Progenitor cell of endocrine pancreas (in vitro differentiated cells): ENCODE results near the gene MCTP2. TPM values are rescaled to one million over a fixed set of nuclear protein-coding genes. Genes with fewer than 3 reads are reported as not detected.
A peak's percentile ranks its signal among the peaks of the same experiment; 100 is the strongest.

ENCODE experiments used
- DNase-seq: peaks from one replicate; pipeline ENCODE4 v3.0.0; 2021; ENCODE audit warnings: low spot score; ENCODE audit not compliant: unreplicated experiment
- H3K27ac Mint-ChIP-seq: 2 replicates; pipeline ENCODE4 v1.8.0; 2021; ENCODE audit warnings: mild to moderate bottlenecking, moderate library complexity, mixed read lengths
- H3K27me3 Mint-ChIP-seq: 2 replicates; pipeline ENCODE4 v1.8.0; 2021; ENCODE audit warnings: mixed read lengths
- H3K36me3 Mint-ChIP-seq: 2 replicates; pipeline ENCODE4 v1.8.0; 2022; ENCODE audit warnings: mixed read lengths; ENCODE audit not compliant: insufficient read depth
- H3K4me1 Mint-ChIP-seq: 2 replicates; pipeline ENCODE4 v1.8.0; 2021; ENCODE audit warnings: low read depth, mixed read lengths
- H3K4me3 Mint-ChIP-seq: 2 replicates; pipeline ENCODE4 v1.8.0; 2021; ENCODE audit warnings: low read depth, mild to moderate bottlenecking, moderate library complexity, mixed read lengths
- H3K9me3 Mint-ChIP-seq: 2 replicates; pipeline ENCODE4 v1.8.0; 2021; ENCODE audit warnings: low read depth, mixed read lengths
- long read RNA-seq: library from polyadenylated mRNA; unstranded; transcript quantifications from one replicate; pipeline ENCODE4 v2.0.0, GENCODE V29; 2020
- total RNA-seq: library from RNA; stranded (reverse); gene quantifications from 2 replicates; pipeline ENCODE4 v1.2.1, GENCODE V29; 2021
- TF ChIP-seq, protein P1 (sequence below): fragments of 200-600 bp; sonication (generic); IDR thresholded peaks from one replicate; pipeline ENCODE4 v1.5.0; 2021; ENCODE audit warnings: antibody characterized with exemption, mild to moderate bottlenecking; ENCODE audit not compliant: unreplicated experiment

Gene MCTP2, protein sequence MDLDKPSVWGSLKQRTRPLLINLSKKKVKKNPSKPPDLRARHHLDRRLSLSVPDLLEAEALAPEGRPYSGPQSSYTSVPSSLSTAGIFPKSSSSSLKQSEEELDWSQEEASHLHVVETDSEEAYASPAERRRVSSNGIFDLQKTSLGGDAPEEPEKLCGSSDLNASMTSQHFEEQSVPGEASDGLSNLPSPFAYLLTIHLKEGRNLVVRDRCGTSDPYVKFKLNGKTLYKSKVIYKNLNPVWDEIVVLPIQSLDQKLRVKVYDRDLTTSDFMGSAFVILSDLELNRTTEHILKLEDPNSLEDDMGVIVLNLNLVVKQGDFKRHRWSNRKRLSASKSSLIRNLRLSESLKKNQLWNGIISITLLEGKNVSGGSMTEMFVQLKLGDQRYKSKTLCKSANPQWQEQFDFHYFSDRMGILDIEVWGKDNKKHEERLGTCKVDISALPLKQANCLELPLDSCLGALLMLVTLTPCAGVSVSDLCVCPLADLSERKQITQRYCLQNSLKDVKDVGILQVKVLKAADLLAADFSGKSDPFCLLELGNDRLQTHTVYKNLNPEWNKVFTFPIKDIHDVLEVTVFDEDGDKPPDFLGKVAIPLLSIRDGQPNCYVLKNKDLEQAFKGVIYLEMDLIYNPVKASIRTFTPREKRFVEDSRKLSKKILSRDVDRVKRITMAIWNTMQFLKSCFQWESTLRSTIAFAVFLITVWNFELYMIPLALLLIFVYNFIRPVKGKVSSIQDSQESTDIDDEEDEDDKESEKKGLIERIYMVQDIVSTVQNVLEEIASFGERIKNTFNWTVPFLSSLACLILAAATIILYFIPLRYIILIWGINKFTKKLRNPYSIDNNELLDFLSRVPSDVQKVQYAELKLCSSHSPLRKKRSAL
- total RNA-seq, result 2.6 and 5.4 TPM in 2 replicates
- long read RNA-seq, partial matches to known transcripts, result 0 of 1 reads
- long read RNA-seq, other reads (novel, unspliced or antisense), result 1 of 1 reads

DNA sequence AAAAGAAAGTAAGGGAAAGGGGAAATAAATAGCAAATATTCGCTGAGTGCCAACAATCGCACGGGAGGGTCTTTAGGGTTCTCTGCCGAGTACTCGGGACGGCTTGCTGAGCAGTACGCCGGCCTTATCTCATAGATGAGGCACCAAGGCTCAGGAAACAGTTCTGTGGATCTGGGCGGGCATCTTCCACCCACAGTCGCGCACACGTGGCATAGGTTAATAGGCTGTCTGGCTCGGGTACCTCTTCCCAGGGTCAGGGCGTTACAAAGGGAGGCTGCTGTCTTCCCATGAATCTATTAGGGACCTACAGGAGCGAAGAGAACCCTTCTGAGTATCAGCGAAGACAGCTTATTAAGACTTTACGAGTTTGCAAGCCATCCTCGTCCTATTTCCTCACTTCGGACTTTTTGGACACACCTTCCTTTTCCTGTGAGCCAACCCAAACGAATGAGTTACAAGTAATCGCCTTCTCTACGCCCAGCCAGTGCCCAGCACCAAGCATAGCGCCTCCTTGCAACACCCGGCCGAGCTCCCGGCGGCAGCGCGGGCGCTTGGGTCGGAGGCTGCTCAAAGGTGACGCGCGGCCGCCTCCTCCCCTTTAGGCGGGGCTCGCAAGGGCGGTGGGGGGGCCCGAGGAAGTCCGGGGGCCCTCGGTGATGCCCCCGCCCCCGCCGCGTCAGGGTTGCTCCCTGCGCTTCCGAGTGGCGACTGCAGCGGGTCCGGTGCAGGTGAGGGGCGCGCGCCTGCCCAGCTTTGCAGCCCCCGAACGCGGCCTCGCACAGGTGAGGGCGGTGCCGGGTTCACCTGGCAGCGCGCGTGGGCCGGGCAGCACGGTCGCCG, at the start of gene MCTP2:
Gene MCTP2 (plus strand): TSS at position 679 of the 840 bp plus-strand sequence. CDS start 66,705 bp downstream, outside the sequence.
- H3K27me3 Mint-ChIP-seq, result peaks cover 68% of the 10 kb centered on the region
- H3K4me1 Mint-ChIP-seq, result peaks cover 7% of the 10 kb centered on the region
- DNase-seq, result peak; percentile 69
- TF ChIP-seq, protein P1, sequence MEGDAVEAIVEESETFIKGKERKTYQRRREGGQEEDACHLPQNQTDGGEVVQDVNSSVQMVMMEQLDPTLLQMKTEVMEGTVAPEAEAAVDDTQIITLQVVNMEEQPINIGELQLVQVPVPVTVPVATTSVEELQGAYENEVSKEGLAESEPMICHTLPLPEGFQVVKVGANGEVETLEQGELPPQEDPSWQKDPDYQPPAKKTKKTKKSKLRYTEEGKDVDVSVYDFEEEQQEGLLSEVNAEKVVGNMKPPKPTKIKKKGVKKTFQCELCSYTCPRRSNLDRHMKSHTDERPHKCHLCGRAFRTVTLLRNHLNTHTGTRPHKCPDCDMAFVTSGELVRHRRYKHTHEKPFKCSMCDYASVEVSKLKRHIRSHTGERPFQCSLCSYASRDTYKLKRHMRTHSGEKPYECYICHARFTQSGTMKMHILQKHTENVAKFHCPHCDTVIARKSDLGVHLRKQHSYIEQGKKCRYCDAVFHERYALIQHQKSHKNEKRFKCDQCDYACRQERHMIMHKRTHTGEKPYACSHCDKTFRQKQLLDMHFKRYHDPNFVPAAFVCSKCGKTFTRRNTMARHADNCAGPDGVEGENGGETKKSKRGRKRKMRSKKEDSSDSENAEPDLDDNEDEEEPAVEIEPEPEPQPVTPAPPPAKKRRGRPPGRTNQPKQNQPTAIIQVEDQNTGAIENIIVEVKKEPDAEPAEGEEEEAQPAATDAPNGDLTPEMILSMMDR, result peak; percentile 26
- H3K9me3 Mint-ChIP-seq, result no peaks in the 10 kb centered on the region
- H3K36me3 Mint-ChIP-seq, result no peaks in the 10 kb centered on the region
- peak within 1 kb of the TSS; percentile 76 for H3K27ac Mint-ChIP-seq
- H3K4me3 Mint-ChIP-seq, result peak within 1 kb of the TSS; percentile 82

DNA sequence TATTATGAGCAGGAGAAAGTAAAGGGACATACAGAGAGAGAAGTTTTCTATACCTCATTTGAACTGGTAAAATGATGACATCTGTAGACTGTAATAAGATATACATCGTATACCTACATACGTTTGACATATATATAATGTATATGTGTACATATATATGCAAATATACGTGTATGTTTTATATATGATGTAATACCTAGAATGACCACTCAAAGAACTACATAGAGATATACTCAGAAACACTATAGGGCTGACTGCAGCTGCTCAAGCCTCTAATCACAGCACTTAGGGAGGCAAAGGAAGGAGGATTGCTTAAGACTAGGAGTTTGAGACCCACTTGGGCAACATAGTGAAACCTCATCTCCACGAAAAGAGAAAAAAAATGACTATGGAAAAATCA, 48.5 kb upstream of the MCTP2 start:
- no peaks in the 10 kb centered on the region for H3K4me1 Mint-ChIP-seq
- H3K27me3 Mint-ChIP-seq, result peaks cover 3% of the 10 kb centered on the region
- no peak overlapping the region for H3K27ac Mint-ChIP-seq
- peaks cover 11% of the 10 kb centered on the region for H3K9me3 Mint-ChIP-seq
- DNase-seq, result no peak
- TF ChIP-seq, protein P1, result no peak
- no peak overlapping the region for H3K4me3 Mint-ChIP-seq
- H3K36me3 Mint-ChIP-seq, result no peaks in the 10 kb centered on the region

DNA sequence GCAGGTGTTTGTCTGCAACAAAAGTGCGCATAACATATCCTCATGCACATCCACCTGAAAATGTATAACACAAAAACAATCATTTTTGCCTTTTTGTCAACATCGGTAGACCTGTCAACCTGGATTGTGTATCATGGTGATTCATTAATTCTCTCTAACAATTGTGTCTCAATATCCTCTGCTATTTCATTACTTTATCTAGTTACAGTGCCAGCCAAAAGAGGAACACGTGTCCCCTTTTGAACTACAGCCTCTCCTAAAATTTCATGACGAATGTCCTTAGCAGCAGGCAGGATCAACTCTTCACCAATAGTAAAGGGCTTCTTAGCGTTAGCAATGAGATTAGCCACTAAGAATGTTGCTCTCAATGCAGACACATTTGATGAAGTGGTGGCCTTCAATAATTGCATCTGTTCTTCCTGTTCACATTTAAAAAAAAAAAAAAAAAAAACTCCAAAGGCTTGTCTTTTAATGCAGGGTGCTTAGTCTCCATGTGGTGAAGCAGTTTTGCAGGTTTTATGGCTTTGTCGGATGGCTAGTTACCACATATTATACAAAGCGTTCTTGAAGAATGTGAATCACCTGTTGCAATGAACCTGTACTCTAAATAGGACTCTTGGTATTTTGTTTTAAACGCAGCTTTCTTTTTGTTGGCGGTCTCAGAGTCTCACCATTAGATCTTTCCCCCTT, 45.7 kb upstream of the MCTP2 start:
- H3K36me3 Mint-ChIP-seq, result no peaks in the 10 kb centered on the region
- no peaks in the 10 kb centered on the region for H3K4me1 Mint-ChIP-seq
- no peak overlapping the region for H3K27ac Mint-ChIP-seq
- peaks cover 9% of the 10 kb centered on the region for H3K9me3 Mint-ChIP-seq
- H3K4me3 Mint-ChIP-seq, result no peak overlapping the region
- no peak for DNase-seq
- H3K27me3 Mint-ChIP-seq, result peaks cover 11% of the 10 kb centered on the region
- TF ChIP-seq, protein P1, result no peak

DNA sequence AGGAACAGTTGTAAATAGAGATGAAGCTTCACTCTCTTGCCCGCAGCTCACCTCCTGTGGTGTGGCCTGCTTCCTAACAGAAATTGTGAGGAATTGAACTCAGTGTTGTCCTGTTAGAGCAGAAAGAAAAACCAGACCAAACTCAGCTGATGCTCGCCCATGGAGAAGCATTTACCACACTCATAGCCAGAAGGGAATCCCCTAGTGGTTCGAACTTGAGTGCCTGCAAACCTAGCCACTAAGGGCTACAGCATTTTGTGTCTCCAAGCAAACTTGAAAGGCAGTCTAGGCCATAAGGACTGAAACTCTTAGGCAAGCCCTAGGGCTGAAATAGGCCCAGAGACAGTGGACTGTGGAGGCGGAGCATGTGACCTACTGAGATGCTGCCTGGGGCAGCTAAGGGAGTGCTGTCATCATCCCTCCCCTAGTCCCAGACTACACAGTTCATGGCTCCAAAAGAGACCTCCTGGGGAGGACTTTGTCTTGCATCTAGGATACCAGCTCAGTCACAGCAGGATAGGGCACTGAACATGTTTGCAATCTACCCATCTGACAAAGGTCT, 44.5 kb upstream of the MCTP2 start:
- H3K27ac Mint-ChIP-seq, result no peak overlapping the region
- no peaks in the 10 kb centered on the region for H3K4me1 Mint-ChIP-seq
- H3K27me3 Mint-ChIP-seq, result peaks cover 11% of the 10 kb centered on the region
- H3K36me3 Mint-ChIP-seq, result no peaks in the 10 kb centered on the region
- TF ChIP-seq, protein P1, result no peak
- peaks cover 9% of the 10 kb centered on the region for H3K9me3 Mint-ChIP-seq
- DNase-seq, result no peak
- H3K4me3 Mint-ChIP-seq, result no peak overlapping the region
